GM12878 (cell line): Measurements from ENCODE around the gene COL23A1. TPM values are rescaled to one million over a fixed set of nuclear protein-coding genes. Genes with fewer than 3 reads are reported as not detected.
A peak's percentile ranks its signal among the peaks of the same experiment; 100 is the strongest.

Experiments
- ATF2 ChIP-seq: IDR thresholded peaks from 2 replicates; pipeline ENCODE4 v1.6.1; 2012; ENCODE audit warnings: low read length, inconsistent platforms
- BACH1 ChIP-seq: fragments of 450-650 bp; IDR thresholded peaks from 2 replicates; pipeline ENCODE4 v1.6.1; 2017; ENCODE audit warnings: mild to moderate bottlenecking, borderline replicate concordance
- BHLHE40 ChIP-seq, 2 experiments: fragments of 450-650 bp in 1 of 2; IDR thresholded peaks; 2 replicates each; pipeline ENCODE4 v1.6.1; 2011 to 2017; ENCODE audit warnings: low read depth in 2 of 2, borderline replicate concordance in 1 of 2, improper control_type of control experiment in 1 of 2, low read length in 1 of 2, mild to moderate bottlenecking in 1 of 2
- BMI1 ChIP-seq: fragments of 450-650 bp; IDR thresholded peaks from 2 replicates; pipeline ENCODE4 v1.6.1; 2016; ENCODE audit warnings: mild to moderate bottlenecking, moderate library complexity, borderline replicate concordance
- BRCA1 ChIP-seq: IDR thresholded peaks from 2 replicates; pipeline ENCODE4 v1.6.1; 2011; ENCODE audit warnings: low read depth, low read length, improper control_type of control experiment
- CHD1 ChIP-seq: IDR thresholded peaks from 2 replicates; pipeline ENCODE4 v1.6.1; 2012; ENCODE audit warnings: low read depth, low read length, improper control_type of control experiment
- CHD2 ChIP-seq: IDR thresholded peaks from 2 replicates; pipeline ENCODE4 v1.6.1; 2011; ENCODE audit warnings: low read depth, low read length, improper control_type of control experiment, borderline replicate concordance
- ELK1 ChIP-seq: IDR thresholded peaks from 2 replicates; pipeline ENCODE4 v1.6.1; 2012; ENCODE audit warnings: low read depth, low read length, improper control_type of control experiment
- EP300 ChIP-seq, 2 experiments: fragments of 150-350 bp in 1 of 2; IDR thresholded peaks; 2 replicates each; pipeline ENCODE4 v1.6.1; 2011 to 2012; ENCODE audit warnings: low read depth in 2 of 2, low read length in 2 of 2, borderline replicate concordance in 1 of 2, improper control_type of control experiment in 1 of 2, inconsistent platforms in 1 of 2; ENCODE audit not compliant: control insufficient read depth in 1 of 2
- LARP7 ChIP-seq: fragments of 450-650 bp; IDR thresholded peaks from 2 replicates; pipeline ENCODE4 v1.6.1; 2017; ENCODE audit warnings: mild to moderate bottlenecking
- MYB ChIP-seq: fragments of 150-350 bp; IDR thresholded peaks from 2 replicates; pipeline ENCODE4 v1.6.1; 2014; ENCODE audit warnings: mild to moderate bottlenecking, low read depth, low read length, borderline replicate concordance
- NFYB ChIP-seq: IDR thresholded peaks from 2 replicates; pipeline ENCODE4 v1.6.1; 2011; ENCODE audit warnings: low read depth, mild to moderate bottlenecking, low read length, improper control_type of control experiment, moderate library complexity; ENCODE audit not compliant: insufficient read depth
- NR2F1 ChIP-seq: fragments of 450-650 bp; conservative IDR thresholded peaks from 2 replicates; pipeline ENCODE4 v1.6.1; 2017; ENCODE audit warnings: mild to moderate bottlenecking
- POLR2AphosphoS5 ChIP-seq: IDR thresholded peaks from 2 replicates; pipeline ENCODE4 v1.6.1; 2011; ENCODE audit warnings: mild to moderate bottlenecking, low read length, inconsistent platforms
- RBBP5 ChIP-seq: fragments of 200-600 bp; sonication (generic); conservative IDR thresholded peaks from 2 replicates; pipeline ENCODE4 v1.6.1; 2016
- RFX5 ChIP-seq: IDR thresholded peaks from 2 replicates; pipeline ENCODE4 v1.6.1; 2011; ENCODE audit warnings: low read depth, low read length, improper control_type of control experiment
- SIX5 ChIP-seq: IDR thresholded peaks from 2 replicates; pipeline ENCODE4 v1.6.1; 2011; ENCODE audit warnings: mild to moderate bottlenecking, low read depth, low read length, moderate library complexity; ENCODE audit not compliant: severe bottlenecking
- YY1 ChIP-seq: IDR thresholded peaks from 2 replicates; pipeline ENCODE4 v1.6.1; 2011; ENCODE audit warnings: low read depth, mild to moderate bottlenecking, low read length
- ZNF217 ChIP-seq: fragments of 450-650 bp; IDR thresholded peaks from 2 replicates; pipeline ENCODE4 v1.6.1; 2017; ENCODE audit warnings: antibody characterized with exemption, mild to moderate bottlenecking
- polyA plus RNA-seq, 11 experiments: library from polyadenylated mRNA; depleted of rRNA in 4 of 11; unstranded in 6 of 11; stranded (reverse) in 5 of 11; fragments of >200 nt; fragmentation: Nextera tagmentation in 4 of 11; fragmentation: Illumina TruSeq in 1 of 11; extraction: Ambion mirVana in 4 of 11; extraction: Trizol in 1 of 11; gene quantifications; 1 replicate in 1 of 11; 2 replicates in 10 of 11; pipeline versions ENCODE4 v1.2.1 to v1.2.3, GENCODE V29; 2011 to 2016; ENCODE audit warnings: inconsistent platforms in 2 of 11, missing spikeins in 2 of 11, low read depth in 1 of 11
- total RNA-seq, 4 experiments: library from RNA; depleted of rRNA in 3 of 4; stranded (reverse); fragments of >200 nt in 3 of 4; fragmentation: Illumina TruSeq in 1 of 4; extraction: Trizol in 1 of 4; gene quantifications; 2 replicates each; pipeline versions ENCODE4 v1.2.1 to v1.2.3, GENCODE V29; 2013 to 2021
- TF ChIP-seq, protein P1 (sequence below): fragments of 450-650 bp; IDR thresholded peaks from 2 replicates; pipeline ENCODE4 v1.6.1; 2016; ENCODE audit warnings: mild to moderate bottlenecking, moderate library complexity, borderline replicate concordance
- TF ChIP-seq, protein P2 (sequence below): fragments of 450-650 bp; IDR thresholded peaks from 2 replicates; pipeline ENCODE4 v1.6.1; 2017; ENCODE audit warnings: mild to moderate bottlenecking

COL23A1 gene
- total and polyA plus RNA-seq, 10 of the 15 experiments (the other 5 are each of a cell fraction or from before 2014, with no cell fraction given) = 0.03 to 0.83 (median 0.09) TPM; not detected in 5

DNA sequence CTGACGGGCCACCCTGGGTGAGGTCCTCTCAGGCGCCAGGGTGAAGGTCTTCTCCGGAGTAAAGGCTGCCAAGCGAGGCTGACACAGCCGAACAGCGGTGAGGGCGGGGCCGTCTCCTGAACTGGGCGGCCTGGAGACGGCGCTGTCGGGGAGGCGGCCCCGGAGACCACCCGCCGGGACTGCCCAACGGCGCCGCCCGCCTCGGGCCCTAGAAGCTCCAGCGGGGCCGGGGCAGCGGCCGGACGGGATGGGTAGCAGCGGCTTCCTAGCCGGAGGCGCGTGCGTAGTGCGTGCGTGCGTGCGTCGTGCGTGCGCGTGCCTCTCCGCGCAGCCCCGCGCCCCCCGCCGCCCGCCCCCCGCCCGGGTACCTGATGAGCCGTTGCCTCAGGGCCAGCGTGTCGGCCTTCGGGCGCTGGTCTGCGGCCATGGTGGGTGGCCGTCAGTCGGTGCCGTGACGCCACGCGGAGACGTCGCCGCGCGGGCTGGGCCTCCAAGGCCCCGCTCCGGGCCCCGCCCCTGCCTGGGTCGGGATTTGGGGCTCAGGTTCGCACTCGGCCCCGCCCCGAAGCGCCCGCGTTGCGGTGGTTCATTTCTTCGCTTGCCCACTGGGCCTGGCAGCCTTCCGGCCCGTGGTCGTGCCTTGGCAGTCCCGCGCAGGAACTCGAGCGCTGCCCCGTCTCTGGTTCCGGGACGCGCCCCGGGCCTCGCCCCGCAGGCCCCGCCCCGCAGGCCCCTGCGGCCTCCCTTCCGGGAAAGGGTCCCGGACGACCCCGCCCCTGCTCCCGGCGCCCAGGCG is 357.9 kb downstream of the COL23A1 start, which contains the start of gene PHYKPL (continued):
- TF ChIP-seq ATF2 (no peak), ELK1 (peak; percentile 43; the same call in 1 of the 2 replicates), YY1 (0 out of 2 replicates have a peak, but pooled peaks have one; percentile 37), BMI1 (no peak), SIX5 (no peak), POLR2AphosphoS5 (peak; percentile 53; the same call in 1 of the 2 replicates), RFX5 (no peak), BRCA1 (no peak), NR2F1 (no peak), CHD1 (no peak), LARP7 (peak; percentile 46; the same call in 1 of the 2 replicates), EP300 (IDR thresholded peaks at IDR 0.05; ENCODE audit: borderline replicate concordance in 1 of 2, control insufficient read depth in 1 of 2, low read depth in 2 of 2, low read length in 2 of 2) (no peak), NFYB (no peak), ZNF217 (no peak), BACH1 (peak; percentile 34; the same call in 1 of the 2 replicates), BHLHE40 (IDR thresholded peaks at IDR 0.05; ENCODE audit: borderline replicate concordance in 1 of 2, low read depth in 2 of 2, low read length in 1 of 2) (peak; percentile 24 to 86; a peak in 3 of 4 replicates), MYB (no peak), CHD2 (peak; percentile 14; the same call in 1 of the 2 replicates), RBBP5 (no peak)
- TF ChIP-seq, protein P1, sequence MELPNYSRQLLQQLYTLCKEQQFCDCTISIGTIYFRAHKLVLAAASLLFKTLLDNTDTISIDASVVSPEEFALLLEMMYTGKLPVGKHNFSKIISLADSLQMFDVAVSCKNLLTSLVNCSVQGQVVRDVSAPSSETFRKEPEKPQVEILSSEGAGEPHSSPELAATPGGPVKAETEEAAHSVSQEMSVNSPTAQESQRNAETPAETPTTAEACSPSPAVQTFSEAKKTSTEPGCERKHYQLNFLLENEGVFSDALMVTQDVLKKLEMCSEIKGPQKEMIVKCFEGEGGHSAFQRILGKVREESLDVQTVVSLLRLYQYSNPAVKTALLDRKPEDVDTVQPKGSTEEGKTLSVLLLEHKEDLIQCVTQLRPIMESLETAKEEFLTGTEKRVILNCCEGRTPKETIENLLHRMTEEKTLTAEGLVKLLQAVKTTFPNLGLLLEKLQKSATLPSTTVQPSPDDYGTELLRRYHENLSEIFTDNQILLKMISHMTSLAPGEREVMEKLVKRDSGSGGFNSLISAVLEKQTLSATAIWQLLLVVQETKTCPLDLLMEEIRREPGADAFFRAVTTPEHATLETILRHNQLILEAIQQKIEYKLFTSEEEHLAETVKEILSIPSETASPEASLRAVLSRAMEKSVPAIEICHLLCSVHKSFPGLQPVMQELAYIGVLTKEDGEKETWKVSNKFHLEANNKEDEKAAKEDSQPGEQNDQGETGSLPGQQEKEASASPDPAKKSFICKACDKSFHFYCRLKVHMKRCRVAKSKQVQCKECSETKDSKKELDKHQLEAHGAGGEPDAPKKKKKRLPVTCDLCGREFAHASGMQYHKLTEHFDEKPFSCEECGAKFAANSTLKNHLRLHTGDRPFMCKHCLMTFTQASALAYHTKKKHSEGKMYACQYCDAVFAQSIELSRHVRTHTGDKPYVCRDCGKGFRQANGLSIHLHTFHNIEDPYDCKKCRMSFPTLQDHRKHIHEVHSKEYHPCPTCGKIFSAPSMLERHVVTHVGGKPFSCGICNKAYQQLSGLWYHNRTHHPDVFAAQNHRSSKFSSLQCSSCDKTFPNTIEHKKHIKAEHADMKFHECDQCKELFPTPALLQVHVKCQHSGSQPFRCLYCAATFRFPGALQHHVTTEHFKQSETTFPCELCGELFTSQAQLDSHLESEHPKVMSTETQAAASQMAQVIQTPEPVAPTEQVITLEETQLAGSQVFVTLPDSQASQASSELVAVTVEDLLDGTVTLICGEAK = no peak
- TF ChIP-seq, protein P2, sequence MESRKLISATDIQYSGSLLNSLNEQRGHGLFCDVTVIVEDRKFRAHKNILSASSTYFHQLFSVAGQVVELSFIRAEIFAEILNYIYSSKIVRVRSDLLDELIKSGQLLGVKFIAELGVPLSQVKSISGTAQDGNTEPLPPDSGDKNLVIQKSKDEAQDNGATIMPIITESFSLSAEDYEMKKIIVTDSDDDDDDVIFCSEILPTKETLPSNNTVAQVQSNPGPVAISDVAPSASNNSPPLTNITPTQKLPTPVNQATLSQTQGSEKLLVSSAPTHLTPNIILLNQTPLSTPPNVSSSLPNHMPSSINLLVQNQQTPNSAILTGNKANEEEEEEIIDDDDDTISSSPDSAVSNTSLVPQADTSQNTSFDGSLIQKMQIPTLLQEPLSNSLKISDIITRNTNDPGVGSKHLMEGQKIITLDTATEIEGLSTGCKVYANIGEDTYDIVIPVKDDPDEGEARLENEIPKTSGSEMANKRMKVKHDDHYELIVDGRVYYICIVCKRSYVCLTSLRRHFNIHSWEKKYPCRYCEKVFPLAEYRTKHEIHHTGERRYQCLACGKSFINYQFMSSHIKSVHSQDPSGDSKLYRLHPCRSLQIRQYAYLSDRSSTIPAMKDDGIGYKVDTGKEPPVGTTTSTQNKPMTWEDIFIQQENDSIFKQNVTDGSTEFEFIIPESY = no peak
